IPS-18c (cell line): ENCODE results near the gene ASAH2B.
"Not testable (repeated sequence)": the region's sequence is repeated elsewhere in the genome, so short reads cannot be mapped to it uniquely, and the experiment has no call there.

Source experiments
- H3K4me3 ChIP-seq: 2 replicates; pipeline ENCODE4 v1.7.0; 2013; ENCODE audit warnings: low read depth, mild to moderate bottlenecking, low read length, moderate library complexity; ENCODE audit not compliant: insufficient read depth
- H3K9me3 ChIP-seq: one replicate; pipeline ENCODE4 v1.6.1; 2013; ENCODE audit warnings: mild to moderate bottlenecking, low read length, moderate library complexity; ENCODE audit not compliant: control insufficient read depth, insufficient read depth

ASAH2B gene

GRCh38 chr10:50739618-50740292 lies at the start of gene ASAH2B:
Gene ASAH2B, plus strand, starts transcription at chr10:50739936. Its CDS starts 5,195 bp downstream, at chr10:50745131.
- Histone ChIP-seq H3K4me3 (peak within 1 kb of the TSS; percentile 83), H3K9me3 (no peaks in the 10 kb centered on the region)

DNA sequence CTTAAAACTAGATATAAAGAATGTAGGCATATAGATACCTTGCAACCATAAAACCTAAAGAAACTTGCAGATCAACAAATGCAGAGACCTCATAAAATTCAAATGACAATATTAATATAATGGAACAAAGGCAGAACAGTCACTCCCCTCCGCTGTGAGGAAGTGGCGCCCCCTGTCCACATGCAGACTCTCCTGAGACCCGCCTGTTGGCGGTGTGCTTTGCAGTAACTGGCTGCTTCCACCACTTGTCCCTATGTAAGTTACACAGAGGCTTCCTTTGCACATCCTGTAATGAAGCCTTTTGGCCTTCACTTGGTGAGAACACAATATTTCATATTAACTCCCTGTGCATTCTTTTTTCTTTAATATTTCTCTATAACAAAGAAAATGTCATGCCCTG lies 41.9 kb upstream of the ASAH2B start:
- not testable (repeated sequence) for H3K4me3 ChIP-seq, H3K9me3 ChIP-seq

DNA sequence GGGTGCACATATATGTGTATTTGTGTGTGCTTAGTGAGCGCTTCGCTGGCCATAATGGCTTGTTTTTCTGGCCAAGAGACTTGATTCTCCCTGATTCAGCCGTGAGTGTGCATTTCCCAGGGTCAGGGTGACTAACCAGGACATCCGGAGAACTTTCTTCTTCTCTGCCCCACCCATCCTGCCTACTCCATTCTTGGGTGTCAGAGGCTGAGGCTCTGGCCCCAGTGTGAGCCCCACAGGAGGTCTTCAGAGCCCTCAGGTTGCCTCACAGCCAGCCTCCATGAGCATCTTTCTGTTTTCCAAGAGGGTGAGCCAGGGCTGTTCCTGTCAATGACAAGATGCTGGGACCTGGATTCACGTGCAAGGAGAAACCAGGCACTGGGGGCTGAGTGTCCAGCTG lies 37.8 kb upstream of the ASAH2B start:
- H3K9me3 ChIP-seq, H3K4me3 ChIP-seq: not testable (repeated sequence)

- H3K9me3 ChIP-seq, H3K4me3 ChIP-seq: not testable (repeated sequence)
Observed at GRCh38 chr10:50702997-50703396, 36.7 kb upstream of the ASAH2B start.

DNA sequence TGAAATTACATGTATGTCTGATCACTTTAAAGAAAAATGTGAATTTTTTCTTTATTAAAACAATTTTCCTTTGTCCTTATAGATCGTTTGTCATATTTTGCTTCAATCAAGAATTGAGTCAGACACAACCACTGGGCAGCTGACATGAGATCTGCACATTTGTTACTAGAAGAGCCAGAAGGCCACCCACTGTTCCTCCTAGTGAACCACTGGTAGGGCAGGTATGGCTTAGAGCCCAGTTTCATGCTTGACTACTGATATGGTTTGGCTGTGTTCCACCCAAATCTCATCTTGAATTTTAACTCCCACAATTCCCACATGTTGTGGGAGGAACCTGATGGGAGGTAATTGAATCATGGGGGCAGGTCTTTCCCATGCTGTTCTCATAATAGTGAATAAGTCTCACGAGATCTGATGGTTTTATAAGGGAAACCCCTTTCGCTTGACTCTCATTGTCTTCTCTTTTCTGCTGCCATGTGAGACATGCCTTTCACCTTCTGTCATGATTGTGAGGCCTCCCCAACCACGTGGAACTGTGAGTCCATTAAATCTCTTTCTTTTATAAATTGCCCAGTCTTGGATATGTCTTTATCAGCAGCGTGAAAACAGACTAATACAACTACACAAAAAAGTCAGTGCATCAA lies 35.2 kb upstream of the ASAH2B start:
- H3K4me3 ChIP-seq, H3K9me3 ChIP-seq: not testable (repeated sequence)

DNA sequence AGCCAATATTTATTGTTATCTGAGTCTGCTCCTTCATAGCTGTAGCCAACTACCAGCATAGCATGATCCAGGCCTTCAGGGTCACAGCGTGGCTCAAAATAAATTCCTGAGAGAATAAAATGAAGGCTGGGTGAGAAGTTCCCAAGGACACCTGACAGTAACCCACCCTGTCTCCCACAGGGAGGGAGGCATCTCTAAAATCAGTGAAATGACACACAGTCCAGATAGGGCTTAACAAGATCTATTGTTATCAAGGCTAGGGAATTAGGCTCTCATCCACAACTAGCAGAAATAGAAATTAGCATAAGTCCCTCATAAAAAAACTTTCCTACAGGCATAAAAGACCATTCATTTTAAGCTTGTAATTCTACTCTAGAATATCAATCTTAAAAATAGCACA lies 33.7 kb upstream of the ASAH2B start:
- not testable (repeated sequence) for H3K4me3 ChIP-seq, H3K9me3 ChIP-seq

GRCh38 chr10:50710241-50710640 lies 29.5 kb upstream of the ASAH2B start:
- not testable (repeated sequence) for H3K4me3 ChIP-seq, H3K9me3 ChIP-seq

DNA sequence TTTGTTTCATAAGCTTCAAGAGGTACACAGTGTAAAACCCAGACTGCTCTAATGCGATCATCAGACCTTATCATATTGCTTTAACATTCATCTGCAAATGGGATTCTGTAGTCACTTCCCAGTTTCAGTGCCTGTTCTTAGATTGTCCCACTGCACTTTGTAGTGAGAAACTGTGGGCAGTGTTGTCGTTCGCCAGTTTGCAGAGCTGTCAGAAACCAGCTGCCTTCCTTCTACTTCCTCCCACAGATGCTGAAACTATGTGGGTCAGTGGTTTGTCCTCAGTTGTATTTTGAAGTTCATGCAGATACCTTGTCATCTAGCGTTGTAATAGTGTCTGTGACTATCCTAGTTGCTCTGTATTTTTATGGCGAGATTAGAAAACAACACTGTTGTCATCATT lies 15.9 kb upstream of the ASAH2B start:
- H3K9me3 ChIP-seq, H3K4me3 ChIP-seq: not testable (repeated sequence)

DNA sequence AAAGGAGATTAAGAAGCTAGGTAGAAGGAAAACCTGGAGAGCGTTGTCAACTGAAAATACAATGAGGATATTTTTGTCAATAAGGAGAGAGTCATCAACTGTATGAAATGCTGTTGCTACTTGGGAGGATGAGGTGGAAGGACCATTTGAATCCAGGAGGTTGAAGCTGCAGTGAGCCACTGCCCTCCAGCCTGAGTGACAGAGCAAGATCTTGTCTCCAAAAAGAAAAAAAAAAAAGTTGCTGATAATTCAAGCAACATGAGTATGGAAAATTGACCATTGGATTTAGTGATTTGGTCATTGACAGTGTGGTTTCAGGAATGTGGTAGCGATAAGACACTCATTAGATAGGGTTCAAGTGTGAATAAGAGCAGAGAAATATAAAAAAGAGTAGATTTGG lies 11.6 kb upstream of the ASAH2B start:
- H3K4me3 ChIP-seq = not testable (repeated sequence)

DNA sequence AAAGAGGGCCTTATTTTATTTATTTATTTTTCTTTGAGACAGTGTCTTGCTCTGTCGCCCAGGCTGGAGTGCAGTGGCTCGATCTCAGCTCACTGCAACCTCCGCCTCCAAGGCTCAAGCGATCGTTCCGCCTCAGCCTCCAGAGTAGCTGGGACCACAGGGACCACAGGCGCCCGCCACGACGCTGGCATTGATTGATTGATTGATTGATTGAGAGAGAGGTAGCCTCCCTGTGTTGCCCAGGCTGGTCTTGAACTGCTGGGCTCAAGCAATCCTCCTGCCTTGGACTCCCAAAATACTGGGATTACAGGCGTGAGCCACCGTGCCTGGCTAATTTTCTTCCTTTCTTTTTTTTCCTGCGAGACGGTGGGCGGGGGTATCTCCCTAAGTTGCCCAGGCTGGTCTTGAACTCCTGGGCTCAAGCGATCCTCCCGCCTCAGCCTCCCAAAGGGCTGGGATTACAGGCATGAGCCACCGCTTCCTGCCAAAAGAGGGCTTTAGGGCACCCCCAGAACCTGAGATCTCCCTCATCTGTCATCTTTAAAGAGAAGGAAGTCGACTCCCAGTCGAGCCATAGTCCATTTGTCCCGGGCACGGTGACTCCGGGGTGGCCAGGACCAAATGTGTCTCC lies 634 bp upstream of the ASAH2B start:
- H3K9me3 ChIP-seq = not testable (repeated sequence)

More for the DNA sequence above, 11.6 kb upstream of the ASAH2B start:
- H3K9me3 ChIP-seq = not testable (repeated sequence)

GRCh38 chr10:50740293-50740648 lies 535 bp downstream of the ASAH2B start:
- Histone ChIP-seq H3K4me3 (peak overlapping the region; percentile 83), H3K9me3 (no peaks in the 10 kb centered on the region)

More for the DNA sequence above, 634 bp upstream of the ASAH2B start:
- H3K4me3 ChIP-seq = peak overlapping the region; percentile 83

- H3K4me3 ChIP-seq, H3K9me3 ChIP-seq: not testable (repeated sequence)
Observed at GRCh38 chr10:50742820-50743219, 3.1 kb downstream of the ASAH2B start.

DNA sequence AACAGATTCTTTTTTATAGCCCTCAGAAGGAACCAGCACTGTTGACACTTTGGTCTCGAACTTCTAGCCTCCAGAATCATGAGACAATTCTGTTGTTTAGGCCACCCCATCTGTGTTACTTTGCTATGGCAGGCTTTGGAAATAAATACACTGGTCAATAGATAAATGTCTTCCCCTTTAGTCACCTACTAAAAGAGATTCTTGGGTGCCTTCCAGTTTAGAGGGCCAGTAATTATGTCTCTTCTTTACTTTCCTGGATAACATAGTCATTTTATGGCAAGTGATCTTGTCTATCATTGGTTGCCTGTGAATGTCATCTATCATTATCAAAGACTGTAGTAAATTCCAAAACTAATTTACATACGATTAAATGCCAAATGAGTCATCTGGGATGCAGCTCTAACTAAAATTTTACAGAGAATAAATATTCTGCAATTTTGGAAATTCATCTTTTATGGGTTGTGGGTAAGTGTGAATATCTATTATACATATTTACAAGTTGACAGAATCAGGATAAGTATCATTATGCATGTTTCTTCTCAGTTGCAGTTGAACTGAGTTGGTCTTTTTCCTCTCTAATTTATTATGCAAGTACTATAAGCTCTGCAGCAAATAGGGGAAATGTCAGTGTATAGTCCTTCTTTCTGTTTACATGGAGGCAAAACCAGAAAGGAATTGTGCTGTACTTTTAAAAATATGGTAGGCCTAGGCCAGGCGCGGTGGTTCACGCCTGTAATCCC lies 27.2 kb downstream of the ASAH2B start:
- not testable (repeated sequence) for H3K4me3 ChIP-seq

GRCh38 chr10:50772042-50772441 lies 32.3 kb downstream of the ASAH2B start:
- not testable (repeated sequence) for H3K4me3 ChIP-seq, H3K9me3 ChIP-seq

More for the DNA sequence above, 27.2 kb downstream of the ASAH2B start:
- H3K9me3 ChIP-seq = not testable (repeated sequence)

GRCh38 chr10:50774868-50775267 lies 35.1 kb downstream of the ASAH2B start:
- H3K4me3 ChIP-seq, H3K9me3 ChIP-seq: not testable (repeated sequence)

GRCh38 chr10:50780036-50780435 lies 40.3 kb downstream of the ASAH2B start:
- H3K9me3 ChIP-seq, H3K4me3 ChIP-seq: not testable (repeated sequence)

- H3K4me3 ChIP-seq, H3K9me3 ChIP-seq: not testable (repeated sequence)
Observed at GRCh38 chr10:50782017-50782416, 42.3 kb downstream of the ASAH2B start.

GRCh38 chr10:50787962-50788361 lies 48.2 kb downstream of the ASAH2B start:
- H3K9me3 ChIP-seq, H3K4me3 ChIP-seq: not testable (repeated sequence)
